Fibroblast of skin of scalp (primary cell): Measurements from ENCODE around the gene FOXK1.
"Not testable (repeated sequence)": the region's sequence is repeated elsewhere in the genome, so short reads cannot be mapped to it uniquely, and the experiment has no call there.

Experiments used
- DNase-seq: peaks from one replicate; pipeline ENCODE4 v3.0.0-alpha.2; 2013

FOXK1 gene

GRCh38 chr7:4787947-4788626 is 106.0 kb downstream of the FOXK1 start:
- DNase-seq, result no peak

DNA sequence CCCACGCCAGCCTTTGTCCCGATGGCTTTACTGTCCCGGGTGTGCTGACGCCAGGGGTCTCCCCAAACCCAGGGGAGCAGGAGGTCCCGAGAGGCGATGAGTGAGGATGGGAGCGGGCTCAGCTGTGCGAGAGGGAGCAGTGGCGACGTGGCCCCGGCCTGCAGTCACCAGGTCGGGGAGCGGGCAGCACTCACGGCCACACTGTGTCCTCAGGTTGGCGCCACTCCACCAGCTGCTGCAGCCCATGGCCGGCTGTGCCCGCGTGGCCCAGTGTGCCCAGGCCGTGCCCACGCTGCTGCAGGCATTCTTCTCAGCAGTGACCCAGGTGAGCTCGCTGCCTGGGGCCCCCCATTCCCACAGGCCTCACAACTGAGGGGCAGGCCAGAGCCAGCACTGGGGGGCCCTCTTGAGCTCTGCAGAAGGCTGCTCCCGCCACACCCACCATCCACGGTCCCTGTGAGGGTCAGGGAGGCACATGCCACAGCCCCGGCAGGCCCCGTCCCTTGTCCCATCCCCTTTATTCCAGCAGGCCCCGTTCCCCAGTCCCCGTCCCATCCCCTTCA is 106.6 kb downstream of the FOXK1 start:
- DNase-seq, result no peak

- DNase-seq, result no peak
These were observed 107.3 kb downstream of the FOXK1 start for GRCh38 chr7:4789194-4790077.

DNA sequence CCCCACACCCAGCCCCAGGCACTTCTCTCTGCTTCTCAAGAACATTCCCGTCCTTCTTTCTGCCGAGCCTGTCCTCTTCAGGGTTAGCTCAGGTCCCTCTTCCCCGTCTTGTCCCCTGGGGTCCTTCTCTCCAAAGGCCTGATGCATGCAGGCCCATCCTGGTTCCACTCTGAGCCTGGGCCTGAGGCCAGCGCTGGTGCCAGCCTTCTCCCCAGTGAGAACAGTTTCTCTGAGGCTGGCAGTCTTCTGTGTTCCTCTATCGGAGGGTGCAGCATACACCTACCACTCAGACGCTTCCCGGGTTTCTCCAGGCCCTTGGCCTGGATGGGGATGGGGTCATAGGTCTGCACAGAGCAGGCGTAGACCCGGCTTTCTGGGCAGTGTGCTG is 108.0 kb downstream of the FOXK1 start:
- no peak for DNase-seq

GRCh38 chr7:4790516-4790991 is 108.5 kb downstream of the FOXK1 start:
- no peak for DNase-seq

GRCh38 chr7:4791101-4791737 is 109.1 kb downstream of the FOXK1 start:
- DNase-seq, result no peak

- peak; percentile 75 for DNase-seq
These were observed 109.8 kb downstream of the FOXK1 start for GRCh38 chr7:4791738-4792536.

DNA sequence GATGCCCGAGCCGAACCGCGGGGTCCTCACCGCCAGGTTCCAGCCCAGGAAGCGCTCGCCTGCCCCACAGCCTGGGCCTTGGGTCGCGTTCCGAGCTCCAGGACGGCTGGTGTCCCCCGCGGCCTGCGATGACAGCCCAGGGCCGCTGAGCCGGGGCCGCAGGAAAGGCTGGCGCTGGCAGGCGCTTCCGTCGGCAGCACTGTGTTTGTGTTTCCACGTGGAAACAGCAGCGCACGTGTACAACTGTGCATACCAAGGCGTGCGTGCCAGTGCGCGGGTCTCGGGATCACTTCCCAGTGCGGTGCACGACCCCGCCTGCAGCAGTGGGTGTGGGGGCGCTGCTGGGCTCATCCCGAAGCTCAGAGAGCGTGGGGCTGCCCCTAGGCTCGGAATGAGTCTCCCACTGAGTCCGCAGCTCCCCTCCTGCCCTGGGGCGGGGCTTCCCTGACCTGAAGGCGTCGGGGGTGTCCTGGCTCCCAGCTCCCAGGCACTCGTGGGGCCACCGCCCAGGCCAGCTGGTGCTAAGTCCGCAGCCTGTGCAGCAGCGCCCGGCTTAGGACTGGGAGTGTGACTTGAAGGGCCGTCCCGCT is 110.5 kb downstream of the FOXK1 start:
- DNase-seq, result peak; percentile 37

DNA sequence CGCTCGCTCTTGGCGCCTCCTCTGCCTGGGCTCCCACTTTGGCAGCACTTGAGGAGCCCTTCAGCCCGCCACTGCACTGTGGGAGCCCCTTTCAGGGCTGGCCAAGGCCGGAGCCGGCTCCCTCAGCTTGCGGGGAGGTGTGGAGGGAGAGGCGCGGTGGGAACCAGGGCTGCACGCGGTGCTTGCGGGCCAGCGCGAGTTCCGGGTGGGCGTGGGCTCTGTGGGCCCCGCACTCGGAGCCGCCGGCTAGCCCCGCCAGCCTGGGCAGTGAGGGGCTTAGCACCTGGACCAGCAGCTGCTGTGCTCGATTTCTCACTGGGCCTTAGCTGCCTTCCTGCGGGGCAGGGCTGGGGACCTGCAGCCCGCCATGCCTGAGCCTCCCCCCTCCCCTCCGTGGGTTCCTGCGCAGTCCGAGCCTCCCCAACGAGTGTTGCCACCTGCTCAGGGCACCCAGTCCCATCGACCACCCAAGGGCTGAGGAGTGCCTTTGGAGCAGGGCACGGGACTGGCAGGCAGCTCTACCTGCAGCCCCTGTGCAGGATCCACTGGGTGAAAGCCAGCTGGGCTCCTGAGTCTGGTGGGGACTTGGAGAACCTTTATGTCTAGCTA is 111.4 kb downstream of the FOXK1 start:
- not testable (repeated sequence) for DNase-seq

- DNase-seq, result not testable (repeated sequence)
These were observed 112.1 kb downstream of the FOXK1 start for GRCh38 chr7:4794171-4794570.

GRCh38 chr7:4794591-4795350 is 112.7 kb downstream of the FOXK1 start:
- peak; percentile 31 for DNase-seq

GRCh38 chr7:4796453-4796852 is 114.4 kb downstream of the FOXK1 start:
- DNase-seq, result no peak

DNA sequence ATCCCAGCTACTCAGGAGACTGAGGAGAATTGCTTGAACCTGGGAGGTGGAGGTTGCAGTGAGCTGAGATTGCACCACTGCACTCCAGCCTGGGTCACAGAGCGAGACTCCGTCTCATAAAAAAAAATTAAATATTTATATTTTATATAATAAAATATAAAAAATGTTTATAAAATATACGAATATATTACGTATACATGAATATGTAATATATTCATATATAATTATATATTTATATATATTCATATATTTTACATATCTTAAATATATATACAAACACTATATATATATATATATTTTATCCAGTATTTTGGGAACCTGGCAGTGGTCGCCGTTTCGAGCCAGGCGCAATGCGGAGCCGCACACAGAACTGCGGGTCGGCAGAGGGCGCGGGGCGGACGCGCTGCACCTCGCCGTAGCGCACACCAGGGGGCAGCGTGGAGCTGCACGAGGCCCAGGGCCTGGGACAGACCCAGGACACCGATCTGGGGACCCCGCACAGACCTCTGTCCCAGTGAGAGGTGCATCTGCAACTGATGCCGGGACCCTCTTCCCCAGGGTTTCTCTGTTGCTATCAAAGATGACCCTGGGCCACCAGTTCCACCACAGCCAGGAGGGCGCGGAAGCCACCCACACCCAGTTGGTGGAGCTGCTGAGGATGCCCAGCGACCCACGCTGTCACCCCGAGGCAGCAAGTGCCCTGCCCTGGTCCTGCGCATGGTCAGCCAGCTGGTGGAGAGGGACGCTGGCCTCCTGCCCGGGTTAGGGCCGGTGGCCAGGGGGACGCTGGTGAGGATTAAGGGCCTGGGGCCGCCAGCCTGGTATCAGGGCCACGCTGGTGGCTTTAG is 116.0 kb downstream of the FOXK1 start:
- DNase-seq, result peak; percentile 30

DNA sequence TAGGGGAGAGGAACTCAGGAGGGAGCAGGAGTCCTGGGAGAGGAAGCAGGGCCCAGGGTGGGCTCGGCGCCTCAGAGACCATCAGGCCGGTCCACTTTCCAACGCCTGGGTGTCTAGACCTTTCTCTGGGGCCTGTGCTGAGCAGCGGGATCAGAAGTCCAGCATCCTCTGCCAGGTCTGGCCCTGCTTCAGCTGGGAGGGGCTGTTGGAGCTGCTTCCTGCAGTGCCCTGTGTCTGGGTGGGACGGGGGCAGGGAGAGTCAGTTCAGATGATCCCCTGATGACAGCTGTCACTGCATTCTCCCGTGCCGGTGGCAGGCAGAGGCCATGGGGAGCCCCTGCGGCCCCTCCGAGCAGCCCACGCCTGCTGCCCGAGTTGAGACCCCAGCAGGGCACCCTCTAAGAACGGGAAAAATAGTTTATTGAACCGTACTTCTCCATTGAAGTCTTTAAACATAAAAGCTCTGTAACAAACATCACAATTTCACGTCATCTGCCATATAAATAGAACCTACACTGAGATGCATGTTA is 116.7 kb downstream of the FOXK1 start:
- no peak for DNase-seq

DNA sequence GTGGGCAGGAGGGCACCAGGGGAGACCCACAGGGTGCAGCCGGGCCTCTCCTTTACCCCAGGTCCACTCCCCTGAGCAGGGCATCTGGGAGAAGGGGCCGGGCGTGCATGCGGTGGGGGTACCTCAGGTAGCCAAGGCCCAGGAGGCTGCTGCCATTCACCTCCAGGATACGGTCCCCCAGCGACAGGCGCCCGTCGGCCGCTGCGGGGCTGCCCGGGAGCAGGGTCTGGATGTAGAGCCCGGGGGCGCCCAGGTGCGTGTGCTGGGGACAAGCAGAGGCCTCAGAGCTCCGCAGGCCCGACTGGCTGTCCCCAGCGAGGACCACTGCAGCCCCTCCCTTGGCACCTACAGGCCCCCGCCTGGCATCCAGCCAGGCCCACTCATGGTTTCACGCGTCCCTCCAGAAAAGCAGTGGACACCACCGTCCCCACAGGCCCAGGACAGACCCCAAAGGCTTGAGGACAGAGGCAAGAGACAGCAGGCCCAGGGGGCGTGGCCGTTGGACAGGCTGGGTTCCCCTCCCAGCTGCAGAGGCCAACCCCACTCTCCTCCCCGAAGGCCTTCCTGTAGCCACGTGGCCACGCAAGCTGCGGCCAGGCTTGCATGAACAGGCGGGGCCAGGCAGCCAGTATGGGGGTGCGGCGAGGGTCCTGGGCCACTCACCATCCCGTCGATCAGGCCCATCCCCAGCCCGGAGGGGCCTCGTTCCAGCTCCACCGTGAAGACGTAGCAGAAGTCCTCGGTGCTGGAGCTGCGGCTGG is 117.6 kb downstream of the FOXK1 start:
- DNase-seq, result no peak

GRCh38 chr7:4800487-4800886 is 118.4 kb downstream of the FOXK1 start:
- DNase-seq, result no peak

DNA sequence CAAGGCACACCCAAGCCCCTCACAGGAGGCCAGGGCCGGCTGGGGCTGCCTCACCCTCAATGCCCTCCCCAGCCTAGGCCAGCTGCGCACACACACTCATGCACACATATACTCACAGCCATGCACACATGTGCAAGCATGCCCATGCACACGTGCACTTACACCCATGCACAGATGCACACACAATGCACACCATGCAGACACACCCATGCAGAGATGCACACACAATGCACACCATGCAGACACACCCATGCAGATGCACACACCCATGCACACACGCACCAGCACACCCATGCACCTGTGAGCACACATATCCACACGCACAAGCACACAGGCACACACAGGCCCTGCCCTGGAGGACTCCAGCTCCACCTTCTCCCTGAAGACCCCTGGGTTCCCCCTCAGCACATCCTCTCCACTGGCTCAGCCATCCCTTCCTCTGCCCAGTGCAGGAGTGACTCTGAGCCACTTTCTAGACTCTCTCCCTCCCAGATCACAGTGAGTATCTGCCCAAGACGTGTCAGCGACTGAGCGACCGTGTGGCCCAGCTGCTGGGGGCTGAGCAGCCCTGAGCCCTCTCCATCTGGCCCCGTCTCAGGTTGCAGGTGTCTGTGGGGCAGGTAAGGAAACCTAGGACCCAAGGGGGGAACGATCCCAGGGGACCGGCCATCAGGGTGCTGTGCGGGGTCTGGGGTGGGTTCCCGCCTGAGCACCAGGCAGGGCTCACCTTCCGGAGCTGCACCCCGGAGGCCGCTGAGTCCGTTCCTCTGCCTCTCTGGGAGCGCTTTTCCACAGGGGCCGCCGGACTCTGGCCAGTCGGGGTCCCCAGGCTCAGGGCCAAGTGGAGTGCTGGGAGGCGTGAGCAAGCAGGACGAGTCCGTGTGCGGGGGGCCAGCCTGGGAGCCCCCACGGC is 119.1 kb downstream of the FOXK1 start:
- DNase-seq, result no peak
